ENCODE data around the gene MAMLD1.

DNA sequence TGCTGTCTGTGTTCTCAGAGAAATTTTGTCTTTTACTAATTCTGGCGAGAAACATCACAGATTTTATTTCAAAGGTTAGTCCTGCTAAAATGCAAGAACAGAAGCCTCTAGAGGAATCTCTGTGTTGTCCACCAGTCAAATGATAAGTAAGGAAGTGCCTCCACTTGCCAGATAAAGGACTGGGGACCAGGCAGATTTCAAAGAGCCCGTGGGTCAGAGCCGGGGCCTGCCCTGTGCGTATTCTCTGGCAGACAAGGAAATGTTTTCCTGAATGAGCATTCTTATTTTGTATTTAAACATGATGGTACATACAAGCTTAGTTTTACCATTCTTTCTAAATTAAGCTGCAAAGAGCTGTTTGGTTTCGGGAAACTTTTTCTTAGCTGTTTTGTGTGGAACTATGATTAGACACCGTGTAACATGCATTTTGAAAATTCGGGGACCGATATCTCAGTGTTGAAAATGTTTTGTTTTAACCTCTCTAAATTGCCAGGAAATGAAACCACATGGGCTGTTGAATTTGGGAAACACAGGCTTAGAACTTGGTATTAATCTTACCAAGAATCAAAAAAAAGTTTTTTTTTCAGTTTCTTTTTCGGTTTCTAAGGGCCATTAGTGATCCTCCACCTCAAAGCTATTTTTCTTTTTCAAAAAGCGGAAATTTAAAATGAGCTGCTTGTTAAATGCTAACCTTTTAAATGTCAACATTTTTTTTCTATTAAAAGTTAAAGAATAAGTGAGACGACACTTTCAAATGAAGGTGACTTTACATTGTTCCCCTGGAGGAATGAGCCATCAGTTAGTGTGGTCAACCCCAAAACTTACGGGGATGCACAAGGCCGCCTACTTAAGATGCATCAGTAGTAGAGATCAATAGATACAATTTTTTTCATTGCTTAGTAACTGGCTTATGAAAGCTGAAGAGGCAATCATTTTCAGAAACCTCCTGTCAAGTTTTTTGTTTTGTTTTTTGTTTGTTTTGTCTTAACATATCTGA is 115.7 kb downstream of the MAMLD1 start:
- TF ChIP-seq, protein P1, sequence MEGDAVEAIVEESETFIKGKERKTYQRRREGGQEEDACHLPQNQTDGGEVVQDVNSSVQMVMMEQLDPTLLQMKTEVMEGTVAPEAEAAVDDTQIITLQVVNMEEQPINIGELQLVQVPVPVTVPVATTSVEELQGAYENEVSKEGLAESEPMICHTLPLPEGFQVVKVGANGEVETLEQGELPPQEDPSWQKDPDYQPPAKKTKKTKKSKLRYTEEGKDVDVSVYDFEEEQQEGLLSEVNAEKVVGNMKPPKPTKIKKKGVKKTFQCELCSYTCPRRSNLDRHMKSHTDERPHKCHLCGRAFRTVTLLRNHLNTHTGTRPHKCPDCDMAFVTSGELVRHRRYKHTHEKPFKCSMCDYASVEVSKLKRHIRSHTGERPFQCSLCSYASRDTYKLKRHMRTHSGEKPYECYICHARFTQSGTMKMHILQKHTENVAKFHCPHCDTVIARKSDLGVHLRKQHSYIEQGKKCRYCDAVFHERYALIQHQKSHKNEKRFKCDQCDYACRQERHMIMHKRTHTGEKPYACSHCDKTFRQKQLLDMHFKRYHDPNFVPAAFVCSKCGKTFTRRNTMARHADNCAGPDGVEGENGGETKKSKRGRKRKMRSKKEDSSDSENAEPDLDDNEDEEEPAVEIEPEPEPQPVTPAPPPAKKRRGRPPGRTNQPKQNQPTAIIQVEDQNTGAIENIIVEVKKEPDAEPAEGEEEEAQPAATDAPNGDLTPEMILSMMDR (IDR thresholded peaks at IDR 0.05; ENCODE audit: low read depth, low read length, poor library complexity, severe bottlenecking), result no peak
- TF ChIP-seq EZH2phosphoT487 (IDR thresholded peaks at IDR 0.05; ENCODE audit: borderline replicate concordance, low read length), result no peak
